ENCODE measurements around the gene RABGEF1.

- TF ChIP-seq, protein P1, sequence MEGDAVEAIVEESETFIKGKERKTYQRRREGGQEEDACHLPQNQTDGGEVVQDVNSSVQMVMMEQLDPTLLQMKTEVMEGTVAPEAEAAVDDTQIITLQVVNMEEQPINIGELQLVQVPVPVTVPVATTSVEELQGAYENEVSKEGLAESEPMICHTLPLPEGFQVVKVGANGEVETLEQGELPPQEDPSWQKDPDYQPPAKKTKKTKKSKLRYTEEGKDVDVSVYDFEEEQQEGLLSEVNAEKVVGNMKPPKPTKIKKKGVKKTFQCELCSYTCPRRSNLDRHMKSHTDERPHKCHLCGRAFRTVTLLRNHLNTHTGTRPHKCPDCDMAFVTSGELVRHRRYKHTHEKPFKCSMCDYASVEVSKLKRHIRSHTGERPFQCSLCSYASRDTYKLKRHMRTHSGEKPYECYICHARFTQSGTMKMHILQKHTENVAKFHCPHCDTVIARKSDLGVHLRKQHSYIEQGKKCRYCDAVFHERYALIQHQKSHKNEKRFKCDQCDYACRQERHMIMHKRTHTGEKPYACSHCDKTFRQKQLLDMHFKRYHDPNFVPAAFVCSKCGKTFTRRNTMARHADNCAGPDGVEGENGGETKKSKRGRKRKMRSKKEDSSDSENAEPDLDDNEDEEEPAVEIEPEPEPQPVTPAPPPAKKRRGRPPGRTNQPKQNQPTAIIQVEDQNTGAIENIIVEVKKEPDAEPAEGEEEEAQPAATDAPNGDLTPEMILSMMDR (conservative IDR thresholded peaks at IDR 0.05) = no peak
- TF ChIP-seq ZFX (IDR thresholded peaks at IDR 0.05) = no peak
Measured at GRCh38 chr7:66839814-66840213, 99.3 kb downstream of the RABGEF1 start.
